WTC11 (cell line): ENCODE measurements around the gene RPS6KA2. TPM values are rescaled to one million over a fixed set of nuclear protein-coding genes. Genes with fewer than 3 reads are reported as not detected.

Experiments used
- ATAC-seq: fragments of 200-7000 bp; cut with Tn5 transposase; 2 replicates; pipeline ENCODE4 v1.10.0; 2021; ENCODE audit warnings: mild to moderate bottlenecking, moderate library complexity
- CTCF ChIA-PET: fragments of 300-600 bp; sonication (Branson Sonifier 250); formaldehyde crosslinking; loops from one replicate; lab custom pipeline; 2021; ENCODE audit warnings: antibody characterized with exemption; lab: Charles Lee
- POLR2A ChIA-PET: fragments of 350-600 bp; sonication (Branson Sonifier 250); formaldehyde crosslinking; loops from one replicate; lab custom pipeline; 2021; ENCODE audit warnings: antibody characterized with exemption; lab: Charles Lee
- DNase-seq: peaks from one replicate; pipeline ENCODE4 v3.0.0; 2021; ENCODE audit warnings: low spot score
- H3K27ac Mint-ChIP-seq: 2 replicates; pipeline ENCODE4 v1.8.0; 2021; ENCODE audit warnings: mixed read lengths
- H3K27me3 Mint-ChIP-seq: 2 replicates; pipeline ENCODE4 v1.8.0; 2021; ENCODE audit warnings: low read depth, mild to moderate bottlenecking, moderate library complexity, mixed read lengths
- H3K36me3 Mint-ChIP-seq: 2 replicates; pipeline ENCODE4 v1.8.0; 2021; ENCODE audit warnings: mixed read lengths
- H3K4me1 Mint-ChIP-seq: 2 replicates; pipeline ENCODE4 v1.8.0; 2022; ENCODE audit warnings: mixed read lengths
- H3K4me3 Mint-ChIP-seq: 2 replicates; pipeline ENCODE4 v1.8.0; 2021; ENCODE audit warnings: mild to moderate bottlenecking, moderate library complexity, mixed read lengths
- H3K9me3 Mint-ChIP-seq: 2 replicates; pipeline ENCODE4 v1.8.0; 2021; ENCODE audit warnings: mixed read lengths
- CREB1 ChIP-seq: sonication (generic); formaldehyde crosslinking; IDR thresholded peaks from 2 replicates; pipeline ENCODE4 v1.8.0; 2023; ENCODE audit warnings: mild to moderate bottlenecking, missing genetic modification reagents
- CREM ChIP-seq: sonication (generic); formaldehyde crosslinking; IDR thresholded peaks from 2 replicates; pipeline ENCODE4 v1.8.1; 2022; ENCODE audit warnings: mild to moderate bottlenecking, missing genetic modification reagents, moderate library complexity
- IRF2 ChIP-seq: sonication (generic); formaldehyde crosslinking; IDR thresholded peaks from 2 replicates; pipeline ENCODE4 v1.8.0; 2022; ENCODE audit warnings: low read depth, missing genetic modification reagents, borderline replicate concordance
- MXD4 ChIP-seq: fragments of 250-450 bp; sonication (Bioruptor Pico); IDR thresholded peaks from 2 replicates; pipeline ENCODE4 v1.8.0; 2021; ENCODE audit warnings: mild to moderate bottlenecking, moderate library complexity, borderline replicate concordance
- MYBL2 ChIP-seq: sonication (generic); formaldehyde crosslinking; IDR thresholded peaks from 2 replicates; pipeline ENCODE4 v1.8.1; 2023; ENCODE audit warnings: mild to moderate bottlenecking, moderate library complexity, missing genetic modification reagents
- SP1 ChIP-seq: sonication (generic); formaldehyde crosslinking; conservative IDR thresholded peaks from 2 replicates; pipeline ENCODE4 v1.8.1; 2022; ENCODE audit warnings: missing genetic modification reagents
- TCF7 ChIP-seq: sonication (generic); formaldehyde crosslinking; IDR thresholded peaks from 2 replicates; pipeline ENCODE4 v1.8.0; 2022; ENCODE audit warnings: mild to moderate bottlenecking, low read depth, missing genetic modification reagents, moderate library complexity
- TP53 ChIP-seq: sonication (generic); formaldehyde crosslinking; IDR thresholded peaks from 2 replicates; pipeline ENCODE4 v1.8.1; 2023; ENCODE audit warnings: mild to moderate bottlenecking, missing genetic modification reagents
- ZNF232 ChIP-seq: sonication (generic); formaldehyde crosslinking; IDR thresholded peaks from 2 replicates; pipeline ENCODE4 v1.8.0; 2022; ENCODE audit warnings: mild to moderate bottlenecking, missing genetic modification reagents
- ZNF396 ChIP-seq: fragments of 250-450 bp; sonication (Bioruptor Pico); IDR thresholded peaks from 2 replicates; pipeline ENCODE4 v1.8.0; 2021; ENCODE audit warnings: mild to moderate bottlenecking, moderate library complexity, borderline replicate concordance
- ZNF671 ChIP-seq: fragments of 250-450 bp; sonication (Bioruptor Pico); IDR thresholded peaks from 2 replicates; pipeline ENCODE4 v1.8.0; 2021; ENCODE audit warnings: mild to moderate bottlenecking
- total RNA-seq: library from RNA; stranded (reverse); gene quantifications from 3 replicates; pipeline ENCODE4 v1.2.3, GENCODE V29; 2021
- TF ChIP-seq, protein P1 (sequence below): fragments of 200-600 bp; IDR thresholded peaks from 2 replicates; pipeline ENCODE4 v1.8.0; 2022; ENCODE audit warnings: antibody characterized with exemption
- TF ChIP-seq, protein P2 (sequence below): fragments of 250-450 bp; sonication (Bioruptor Pico); conservative IDR thresholded peaks from 2 replicates; pipeline ENCODE4 v1.9.0; 2021; ENCODE audit warnings: mild to moderate bottlenecking
- TF ChIP-seq, protein P3 (sequence below): sonication (generic); formaldehyde crosslinking; IDR thresholded peaks from 2 replicates; pipeline ENCODE4 v1.8.0; 2023; ENCODE audit warnings: missing genetic modification reagents
- TF ChIP-seq, protein P4 (sequence below): fragments of 250-450 bp; sonication (Bioruptor Pico); IDR thresholded peaks from 2 replicates; pipeline ENCODE4 v1.9.0; 2021; ENCODE audit warnings: mild to moderate bottlenecking, borderline replicate concordance
- TF ChIP-seq, protein P5 (sequence below): sonication (generic); formaldehyde crosslinking; IDR thresholded peaks from 2 replicates; pipeline ENCODE4 v1.8.1; 2022; ENCODE audit warnings: mild to moderate bottlenecking, moderate library complexity, missing genetic modification reagents

Gene RPS6KA2
- total RNA-seq, 1 experiment from 2014 or later, result 24.2 TPM

DNA sequence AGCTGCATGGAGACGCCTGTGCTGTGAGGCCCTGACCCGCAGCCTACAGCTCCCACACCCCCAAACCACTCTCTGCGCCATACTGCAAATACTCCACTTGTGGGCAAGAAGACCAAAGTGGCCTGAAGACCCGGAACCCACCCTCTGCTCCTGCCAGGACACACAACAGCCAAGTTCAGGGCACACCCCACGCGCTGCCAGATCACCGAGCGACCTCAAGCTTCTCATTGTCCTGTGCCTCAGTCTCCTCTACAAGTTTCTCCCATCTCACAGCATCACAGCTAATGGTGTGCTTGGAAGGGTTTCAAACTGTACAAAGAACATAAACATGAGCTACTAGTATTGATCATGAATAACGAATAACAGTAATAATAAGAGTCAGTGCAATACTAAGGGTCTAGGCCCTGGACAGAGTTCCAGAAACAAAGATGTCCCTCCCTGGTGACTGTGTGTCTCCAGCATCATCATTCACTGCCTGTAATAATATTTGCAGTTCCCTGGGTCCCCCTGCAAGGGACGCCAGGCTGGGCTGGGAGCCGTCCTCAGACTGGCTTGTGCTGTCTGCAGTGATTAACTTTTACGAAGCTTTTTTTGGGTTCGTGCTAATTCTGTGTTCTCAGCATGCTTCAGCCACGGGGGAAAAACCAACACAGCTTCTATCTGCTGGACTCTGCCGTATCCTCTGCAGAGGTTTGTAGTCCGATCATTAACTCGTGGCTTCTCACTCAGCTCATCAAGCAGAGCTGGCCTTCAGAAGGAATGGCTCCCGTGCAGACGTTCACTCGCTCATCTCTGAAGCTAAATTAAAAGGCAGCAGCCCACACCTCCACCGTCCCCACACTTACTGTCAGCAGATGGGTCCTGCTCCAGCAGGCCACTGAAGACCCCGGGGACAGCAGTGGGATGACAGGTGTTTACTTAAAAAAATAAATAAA is 162.7 kb downstream of the RPS6KA2 start:
- H3K27ac Mint-ChIP-seq, result no peak overlapping the region
- no peak for DNase-seq
- no peaks in the 10 kb centered on the region for H3K27me3 Mint-ChIP-seq
- TF ChIP-seq, protein P1, sequence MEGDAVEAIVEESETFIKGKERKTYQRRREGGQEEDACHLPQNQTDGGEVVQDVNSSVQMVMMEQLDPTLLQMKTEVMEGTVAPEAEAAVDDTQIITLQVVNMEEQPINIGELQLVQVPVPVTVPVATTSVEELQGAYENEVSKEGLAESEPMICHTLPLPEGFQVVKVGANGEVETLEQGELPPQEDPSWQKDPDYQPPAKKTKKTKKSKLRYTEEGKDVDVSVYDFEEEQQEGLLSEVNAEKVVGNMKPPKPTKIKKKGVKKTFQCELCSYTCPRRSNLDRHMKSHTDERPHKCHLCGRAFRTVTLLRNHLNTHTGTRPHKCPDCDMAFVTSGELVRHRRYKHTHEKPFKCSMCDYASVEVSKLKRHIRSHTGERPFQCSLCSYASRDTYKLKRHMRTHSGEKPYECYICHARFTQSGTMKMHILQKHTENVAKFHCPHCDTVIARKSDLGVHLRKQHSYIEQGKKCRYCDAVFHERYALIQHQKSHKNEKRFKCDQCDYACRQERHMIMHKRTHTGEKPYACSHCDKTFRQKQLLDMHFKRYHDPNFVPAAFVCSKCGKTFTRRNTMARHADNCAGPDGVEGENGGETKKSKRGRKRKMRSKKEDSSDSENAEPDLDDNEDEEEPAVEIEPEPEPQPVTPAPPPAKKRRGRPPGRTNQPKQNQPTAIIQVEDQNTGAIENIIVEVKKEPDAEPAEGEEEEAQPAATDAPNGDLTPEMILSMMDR, result no peak
- TF ChIP-seq MXD4 (CRISPR knock-in tag), result no peak
- no peak for TF ChIP-seq ZNF396 (CRISPR knock-in tag)
- no peak for TF ChIP-seq ZNF232
- TF ChIP-seq, protein P2, sequence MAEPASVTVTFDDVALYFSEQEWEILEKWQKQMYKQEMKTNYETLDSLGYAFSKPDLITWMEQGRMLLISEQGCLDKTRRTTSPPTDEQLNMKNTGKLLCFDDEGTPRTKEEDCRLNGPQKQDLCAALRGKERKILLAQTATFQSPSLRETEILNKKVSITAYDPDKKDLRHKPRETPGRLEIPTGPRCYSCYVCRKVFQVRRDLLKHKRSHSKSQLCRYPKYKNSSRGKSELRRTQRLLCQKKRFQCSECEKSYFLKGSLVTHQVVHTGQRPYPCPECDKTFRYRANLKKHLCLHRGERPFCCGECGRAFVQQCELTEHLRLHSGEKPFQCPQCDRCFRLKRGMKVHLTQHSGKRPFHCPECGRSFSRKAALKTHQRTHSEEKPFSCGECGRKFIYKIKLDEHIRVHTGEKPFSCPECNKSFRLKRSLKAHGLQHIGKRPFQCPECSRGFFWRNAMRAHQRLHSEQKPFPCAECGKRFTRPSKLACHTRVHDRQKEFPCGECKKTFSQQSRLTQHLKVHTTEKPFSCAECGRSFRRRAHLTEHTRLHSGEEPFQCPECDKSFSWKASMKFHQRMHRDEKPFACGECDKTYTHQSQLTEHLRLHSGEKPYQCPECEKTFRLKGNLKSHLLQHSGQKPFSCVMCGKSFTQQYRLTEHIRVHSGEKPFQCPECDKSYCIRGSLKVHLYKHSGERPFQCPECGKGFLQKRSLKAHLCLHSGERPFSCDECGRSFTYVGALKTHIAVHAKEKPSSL (CRISPR knock-in tag), result no peak
- no peak for TF ChIP-seq SP1 (CRISPR knock-in tag)
- TF ChIP-seq, protein P3, sequence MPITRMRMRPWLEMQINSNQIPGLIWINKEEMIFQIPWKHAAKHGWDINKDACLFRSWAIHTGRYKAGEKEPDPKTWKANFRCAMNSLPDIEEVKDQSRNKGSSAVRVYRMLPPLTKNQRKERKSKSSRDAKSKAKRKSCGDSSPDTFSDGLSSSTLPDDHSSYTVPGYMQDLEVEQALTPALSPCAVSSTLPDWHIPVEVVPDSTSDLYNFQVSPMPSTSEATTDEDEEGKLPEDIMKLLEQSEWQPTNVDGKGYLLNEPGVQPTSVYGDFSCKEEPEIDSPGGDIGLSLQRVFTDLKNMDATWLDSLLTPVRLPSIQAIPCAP, result no peak
- no peak for TF ChIP-seq TP53
- TF ChIP-seq, protein P4, sequence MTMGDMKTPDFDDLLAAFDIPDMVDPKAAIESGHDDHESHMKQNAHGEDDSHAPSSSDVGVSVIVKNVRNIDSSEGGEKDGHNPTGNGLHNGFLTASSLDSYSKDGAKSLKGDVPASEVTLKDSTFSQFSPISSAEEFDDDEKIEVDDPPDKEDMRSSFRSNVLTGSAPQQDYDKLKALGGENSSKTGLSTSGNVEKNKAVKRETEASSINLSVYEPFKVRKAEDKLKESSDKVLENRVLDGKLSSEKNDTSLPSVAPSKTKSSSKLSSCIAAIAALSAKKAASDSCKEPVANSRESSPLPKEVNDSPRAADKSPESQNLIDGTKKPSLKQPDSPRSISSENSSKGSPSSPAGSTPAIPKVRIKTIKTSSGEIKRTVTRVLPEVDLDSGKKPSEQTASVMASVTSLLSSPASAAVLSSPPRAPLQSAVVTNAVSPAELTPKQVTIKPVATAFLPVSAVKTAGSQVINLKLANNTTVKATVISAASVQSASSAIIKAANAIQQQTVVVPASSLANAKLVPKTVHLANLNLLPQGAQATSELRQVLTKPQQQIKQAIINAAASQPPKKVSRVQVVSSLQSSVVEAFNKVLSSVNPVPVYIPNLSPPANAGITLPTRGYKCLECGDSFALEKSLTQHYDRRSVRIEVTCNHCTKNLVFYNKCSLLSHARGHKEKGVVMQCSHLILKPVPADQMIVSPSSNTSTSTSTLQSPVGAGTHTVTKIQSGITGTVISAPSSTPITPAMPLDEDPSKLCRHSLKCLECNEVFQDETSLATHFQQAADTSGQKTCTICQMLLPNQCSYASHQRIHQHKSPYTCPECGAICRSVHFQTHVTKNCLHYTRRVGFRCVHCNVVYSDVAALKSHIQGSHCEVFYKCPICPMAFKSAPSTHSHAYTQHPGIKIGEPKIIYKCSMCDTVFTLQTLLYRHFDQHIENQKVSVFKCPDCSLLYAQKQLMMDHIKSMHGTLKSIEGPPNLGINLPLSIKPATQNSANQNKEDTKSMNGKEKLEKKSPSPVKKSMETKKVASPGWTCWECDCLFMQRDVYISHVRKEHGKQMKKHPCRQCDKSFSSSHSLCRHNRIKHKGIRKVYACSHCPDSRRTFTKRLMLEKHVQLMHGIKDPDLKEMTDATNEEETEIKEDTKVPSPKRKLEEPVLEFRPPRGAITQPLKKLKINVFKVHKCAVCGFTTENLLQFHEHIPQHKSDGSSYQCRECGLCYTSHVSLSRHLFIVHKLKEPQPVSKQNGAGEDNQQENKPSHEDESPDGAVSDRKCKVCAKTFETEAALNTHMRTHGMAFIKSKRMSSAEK (CRISPR knock-in tag), result no peak
- no peak for TF ChIP-seq ZNF671 (CRISPR knock-in tag)
- no peak for TF ChIP-seq CREM (CRISPR knock-in tag)
- TF ChIP-seq, protein P5, sequence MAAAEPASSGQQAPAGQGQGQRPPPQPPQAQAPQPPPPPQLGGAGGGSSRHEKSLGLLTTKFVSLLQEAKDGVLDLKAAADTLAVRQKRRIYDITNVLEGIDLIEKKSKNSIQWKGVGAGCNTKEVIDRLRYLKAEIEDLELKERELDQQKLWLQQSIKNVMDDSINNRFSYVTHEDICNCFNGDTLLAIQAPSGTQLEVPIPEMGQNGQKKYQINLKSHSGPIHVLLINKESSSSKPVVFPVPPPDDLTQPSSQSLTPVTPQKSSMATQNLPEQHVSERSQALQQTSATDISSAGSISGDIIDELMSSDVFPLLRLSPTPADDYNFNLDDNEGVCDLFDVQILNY, result no peak
- no peak for TF ChIP-seq MYBL2
- no peak for TF ChIP-seq CREB1
- no peak for TF ChIP-seq IRF2
- TF ChIP-seq TCF7 (CRISPR knock-in tag), result no peak
- TF ChIP-seq, all 79 proteins: peak for 0
- ChIA-PET CTCF (interaction anchor here (3.2 kb wide), 1 partner anchor 8 kb away, joined by 8 read pairs; no protein-coding TSS in a partner anchor), POLR2A (no interaction called here)
- no peaks in the 10 kb centered on the region for H3K9me3 Mint-ChIP-seq
- H3K4me3 Mint-ChIP-seq, result no peak overlapping the region
- H3K4me1 Mint-ChIP-seq, result peaks cover 4% of the 10 kb centered on the region; the same call in 1 of the 2 replicates
- peaks cover 6% of the 10 kb centered on the region for H3K36me3 Mint-ChIP-seq
- no peak for ATAC-seq
